Liver (tissue), 9 donors: ENCODE results near the gene TULP4. TPM values are rescaled to one million over a fixed set of nuclear protein-coding genes. Genes with fewer than 3 reads are reported as not detected.

Experiments used
- DNase-seq: peaks from one replicate; pipeline ENCODE4 v3.0.0-alpha.2; 2017; ENCODE audit warnings: low spot score
- H3K27ac ChIP-seq, 2 donors: one replicate each; pipeline ENCODE4 v1.7.0; 2013; ENCODE audit warnings: inconsistent platforms in 2 of 2, low read length in 2 of 2, control low read depth in 1 of 2, low read depth in 1 of 2, mild to moderate bottlenecking in 1 of 2
- H3K27me3 ChIP-seq, 4 donors: one replicate each; pipeline versions ENCODE4 v1.6.1 to v1.7.0; 2013; ENCODE audit warnings: low read length in 3 of 4, inconsistent platforms in 1 of 4, mild to moderate bottlenecking in 1 of 4, moderate library complexity in 1 of 4; ENCODE audit not compliant: control insufficient read depth in 4 of 4, insufficient read depth in 4 of 4
- H3K36me3 ChIP-seq, 4 donors: one replicate each; pipeline versions ENCODE4 v1.6.1 to v1.7.0; 2013; ENCODE audit warnings: low read length in 3 of 4, mild to moderate bottlenecking in 3 of 4, low read depth in 1 of 4, moderate library complexity in 1 of 4; ENCODE audit not compliant: control insufficient read depth in 4 of 4, insufficient read depth in 3 of 4
- H3K4me1 ChIP-seq, 4 donors: one replicate each; pipeline versions ENCODE4 v1.6.1 to v1.7.0; 2013; ENCODE audit warnings: low read length in 3 of 4, mild to moderate bottlenecking in 3 of 4, moderate library complexity in 1 of 4; ENCODE audit not compliant: control insufficient read depth in 4 of 4, insufficient read depth in 4 of 4
- H3K4me3 ChIP-seq, 3 donors: one replicate each; pipeline versions ENCODE4 v1.6.1 to v1.7.0; 2013; ENCODE audit warnings: low read length in 3 of 3, control low read depth in 1 of 3, low read depth in 1 of 3, mild to moderate bottlenecking in 1 of 3
- H3K9ac ChIP-seq, 2 donors: one replicate each; pipeline ENCODE4 v1.7.0; 2013; ENCODE audit warnings: low read length in 2 of 2, mild to moderate bottlenecking in 2 of 2, moderate library complexity in 2 of 2, control low read depth in 1 of 2, low read depth in 1 of 2
- H3K9me3 ChIP-seq, 4 donors: one replicate each; pipeline versions ENCODE4 v1.6.1 to v1.7.0; 2013; ENCODE audit warnings: low read length in 3 of 4; ENCODE audit not compliant: control insufficient read depth in 4 of 4
- ATF3 ChIP-seq: IDR thresholded peaks from 2 replicates; pipeline ENCODE4 v1.6.1; 2016; ENCODE audit warnings: antibody characterized with exemption
- CTCF ChIP-seq: fragments of 150-350 bp; IDR thresholded peaks from 2 replicates; pipeline ENCODE4 v1.5.1; 2017; ENCODE audit warnings: improper control_type of control experiment, low read depth, low read length; ENCODE audit not compliant: missing input control
- EGR1 ChIP-seq, 2 donors: IDR thresholded peaks; 2 replicates each; pipeline ENCODE4 v1.6.1; 2016 to 2018; ENCODE audit warnings: antibody characterized with exemption in 2 of 2, low read depth in 2 of 2
- FOXA1 ChIP-seq: IDR thresholded peaks from 2 replicates; pipeline ENCODE4 v1.6.1; 2016; ENCODE audit warnings: antibody characterized with exemption
- FOXA2 ChIP-seq: IDR thresholded peaks from 2 replicates; pipeline ENCODE4 v1.6.1; 2016; ENCODE audit warnings: antibody characterized with exemption
- GABPA ChIP-seq, 2 donors: IDR thresholded peaks in 1 of 2; conservative IDR thresholded peaks in 1 of 2; 2 replicates each; pipeline ENCODE4 v1.6.1; 2016; ENCODE audit warnings: antibody characterized with exemption in 2 of 2, mild to moderate bottlenecking in 1 of 2, moderate library complexity in 1 of 2
- HNF4A ChIP-seq, 2 donors: conservative IDR thresholded peaks; 2 replicates each; pipeline ENCODE4 v1.6.1; 2016; ENCODE audit warnings: antibody characterized with exemption in 2 of 2, mild to moderate bottlenecking in 2 of 2
- HNF4G ChIP-seq: IDR thresholded peaks from 2 replicates; pipeline ENCODE4 v1.6.1; 2016; ENCODE audit warnings: antibody characterized with exemption
- JUND ChIP-seq, 2 donors: IDR thresholded peaks; 2 replicates each; pipeline ENCODE4 v1.6.1; 2016; ENCODE audit warnings: antibody characterized with exemption in 2 of 2
- MAX ChIP-seq: IDR thresholded peaks from 2 replicates; pipeline ENCODE4 v1.6.1; 2016; ENCODE audit warnings: antibody characterized with exemption
- NR2F2 ChIP-seq: IDR thresholded peaks from 2 replicates; pipeline ENCODE4 v1.6.1; 2016; ENCODE audit warnings: antibody characterized with exemption
- RAD21 ChIP-seq, 2 donors: IDR thresholded peaks; 2 replicates each; pipeline ENCODE4 v1.6.1; 2016; ENCODE audit warnings: antibody characterized with exemption in 2 of 2, mild to moderate bottlenecking in 2 of 2
- REST ChIP-seq: IDR thresholded peaks from 2 replicates; pipeline ENCODE4 v1.6.1; 2016; ENCODE audit warnings: antibody characterized with exemption, mild to moderate bottlenecking
- RXRA ChIP-seq, 2 donors: IDR thresholded peaks; 2 replicates each; pipeline ENCODE4 v1.6.1; 2017 to 2018; ENCODE audit warnings: antibody characterized with exemption in 2 of 2, mild to moderate bottlenecking in 1 of 2
- SP1 ChIP-seq: IDR thresholded peaks from 2 replicates; pipeline ENCODE4 v1.6.1; 2018; ENCODE audit warnings: antibody characterized with exemption, mild to moderate bottlenecking
- TAF1 ChIP-seq: conservative IDR thresholded peaks from 2 replicates; pipeline ENCODE4 v1.6.1; 2016; ENCODE audit warnings: antibody characterized with exemption, mild to moderate bottlenecking
- YY1 ChIP-seq: IDR thresholded peaks from 2 replicates; pipeline ENCODE4 v1.6.1; 2016; ENCODE audit warnings: antibody characterized with exemption, mild to moderate bottlenecking
- ZBTB33 ChIP-seq: IDR thresholded peaks from 2 replicates; pipeline ENCODE4 v1.6.1; 2016; ENCODE audit warnings: antibody characterized with exemption
- WGBS: extraction: QIAGEN DNeasy Blood & Tissue Kit; methylation state at CpG from one replicate; pipeline ENCODE4 v1.1.7; 2013; 5-methylcytosine and 5-hydroxymethylcytosine counted together
- polyA plus RNA-seq, 2 donors: library from polyadenylated mRNA; stranded (reverse) in 1 of 2; unstranded in 1 of 2; fragments of 200-250 nt in 1 of 2; fragments of >200 nt in 1 of 2; fragmentation: Nextera tagmentation in 1 of 2; extraction: Ambion mirVana in 1 of 2; gene quantifications; one replicate each; pipeline versions ENCODE4 v1.2.1 to v1.2.3, GENCODE V29; 2013 to 2015
- total RNA-seq, 2 donors: library from RNA; depleted of rRNA; stranded (reverse); fragments of >200 nt; gene quantifications; one replicate each; pipeline ENCODE4 v1.2.3, GENCODE V29; 2014
- donor health status: healthy.
- donor health status: healthy.
- donor health status: healthy.
- donor health status: healthy.
- donor health status: healthy.

The TULP4 gene
- total and polyA plus RNA-seq, 4 donors: 2.2 to 53.3 (median 18.0) TPM

GRCh38 chr6:158264180-158264579 is 48.1 kb upstream of the TULP4 start:
- no peak for TF ChIP-seq GABPA (IDR thresholded peaks at IDR 0.05 in 1 of 2, conservative IDR thresholded peaks at IDR 0.05 in 1 of 2)
- no peak for TF ChIP-seq HNF4G
- TF ChIP-seq SP1: no peak
- TF ChIP-seq HNF4A (conservative IDR thresholded peaks at IDR 0.05): no peak
- TF ChIP-seq RAD21 (IDR thresholded peaks at IDR 0.05): no peak
- no peak for TF ChIP-seq JUND (IDR thresholded peaks at IDR 0.05)
- no peak for TF ChIP-seq NR2F2
- TF ChIP-seq ZBTB33: no peak
- no peak for TF ChIP-seq EGR1 (IDR thresholded peaks at IDR 0.05; ENCODE audit: low read depth in 2 of 2)
- TF ChIP-seq REST: no peak
- TF ChIP-seq MAX: no peak
- TF ChIP-seq FOXA2: no peak
- no peak for TF ChIP-seq TAF1
- no peak for TF ChIP-seq FOXA1
- no peak for TF ChIP-seq YY1
- TF ChIP-seq RXRA (IDR thresholded peaks at IDR 0.05): no peak
- no peak for TF ChIP-seq CTCF
- no peak for TF ChIP-seq ATF3
- Histone ChIP-seq H3K4me1 (no peaks in the 10 kb centered on the region), H3K4me3 (no peak overlapping the region), H3K27ac (no peak overlapping the region), H3K36me3 (no peaks in the 10 kb centered on the region), H3K27me3 (no peaks in the 10 kb centered on the region), H3K9me3 (no peaks in the 10 kb centered on the region), H3K9ac (no peak overlapping the region)
- DNase-seq: no peak
- 98% methylated on average over 10 of the region's 10 CpGs for WGBS

- no peak overlapping the region for H3K9ac ChIP-seq
- no peak for TF ChIP-seq CTCF
- TF ChIP-seq FOXA2: no peak
- no peak for TF ChIP-seq FOXA1
- TF ChIP-seq HNF4G: no peak
- no peak for TF ChIP-seq YY1
- TF ChIP-seq MAX: no peak
- TF ChIP-seq TAF1: no peak
- no peak for TF ChIP-seq HNF4A (conservative IDR thresholded peaks at IDR 0.05)
- no peak for TF ChIP-seq RXRA (IDR thresholded peaks at IDR 0.05)
- 97% methylated on average over 9 of the region's 9 CpGs for WGBS
- H3K4me3 ChIP-seq: no peak overlapping the region
- H3K9me3 ChIP-seq: no peaks in the 10 kb centered on the region
- no peaks in the 10 kb centered on the region for H3K36me3 ChIP-seq
- no peak for DNase-seq
- H3K4me1 ChIP-seq: peaks cover 0 to 2% (median 0%) of the 10 kb centered on the region in 4 donors
- H3K27me3 ChIP-seq: no peaks in the 10 kb centered on the region
- H3K27ac ChIP-seq: no peak overlapping the region
Observed at GRCh38 chr6:158266131-158266530, 46.1 kb upstream of the TULP4 start.
